ENCODE results near the gene SMARCD3. TPM values are rescaled to one million over a fixed set of nuclear protein-coding genes. Genes with fewer than 3 reads are reported as not detected.

SMARCD3 gene
- total and polyA plus RNA-seq, 2 of the 8 experiments (the other 6 are each of a cell fraction or from before 2014, with no cell fraction given), result 3.0 to 5.6 TPM

DNA sequence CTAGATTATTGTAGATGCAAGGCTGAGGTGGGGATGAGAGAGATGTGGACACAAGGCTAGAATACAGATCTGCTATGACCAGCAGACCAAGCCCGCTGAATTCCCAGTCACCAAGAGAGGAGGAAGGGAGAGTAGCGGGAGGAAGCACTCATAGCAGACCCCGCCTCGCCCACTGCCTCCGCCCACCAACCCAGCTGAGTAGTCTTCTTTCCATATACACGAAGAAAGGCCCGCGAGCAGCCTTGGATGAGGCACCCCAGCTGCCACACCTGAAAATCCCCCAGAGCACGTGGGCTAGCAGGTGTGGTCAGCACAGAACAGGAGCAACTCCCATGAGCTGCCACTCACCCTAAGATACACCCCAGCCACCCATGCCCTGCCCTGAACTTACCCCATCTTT is 30.3 kb downstream of the SMARCD3 start:
- Histone ChIP-seq H4K20me1 (replicated peaks in 1 of 2; ENCODE audit: control insufficient read depth in 1 of 2, insufficient read depth in 2 of 2, low read length in 2 of 2) (peaks cover 0 to 4% of the 10 kb centered on the region in 2 experiments), H3K79me1 (ENCODE audit: low read depth, low read length) (no peaks in the 10 kb centered on the region), H3K14ac (ENCODE audit: insufficient read length) (no peak overlapping the region), H3K4me1 (replicated peaks in 1 of 4; ENCODE audit: control insufficient read depth in 3 of 4, insufficient read depth in 4 of 4, low read length in 3 of 4) (no peaks in the 10 kb centered on the region), H2AFZ (ENCODE audit: low read length) (no peak overlapping the region), H2BK20ac (ENCODE audit: low read length) (no peak overlapping the region), H3K56ac (replicated peaks; ENCODE audit: insufficient read length, low read depth, low read length) (no peak overlapping the region), H3K27me3 (replicated peaks in 1 of 4; ENCODE audit: control insufficient read depth in 3 of 4, extremely low read depth in 1 of 4, insufficient read depth in 3 of 4, low read length in 3 of 4) (no peaks in the 10 kb centered on the region), H4K91ac (replicated peaks; ENCODE audit: insufficient read length, low read length) (no peak overlapping the region), H2BK12ac (ENCODE audit: low read depth, low read length) (no peak overlapping the region), H3K9me3 (ENCODE audit: insufficient read depth in 2 of 2, low read depth in 1 of 2, low read length in 1 of 2) (no peaks in the 10 kb centered on the region), H3K23ac (ENCODE audit: insufficient read length) (no peak overlapping the region), H3K27ac (ENCODE audit: low read depth, low read length) (no peak overlapping the region), H3K18ac (ENCODE audit: extremely low read depth, low read length) (no peak overlapping the region), H4K5ac (ENCODE audit: insufficient read length, low read depth, low read length) (no peak overlapping the region), H3K79me2 (ENCODE audit: control insufficient read depth in 1 of 2, insufficient read depth in 2 of 2, low read length in 2 of 2) (no peaks in the 10 kb centered on the region), H2BK15ac (ENCODE audit: low read length) (no peak overlapping the region), H3K4me2 (ENCODE audit: insufficient read depth in 1 of 2, low read depth in 2 of 2, low read length in 2 of 2) (no peak overlapping the region), H3K36me3 (ENCODE audit: control insufficient read depth in 2 of 4, insufficient read depth in 4 of 4, low read length in 3 of 4) (peaks cover 37 to 87% (median 73%) of the 10 kb centered on the region in 4 experiments), H3K23me2 (ENCODE audit: low read depth, low read length) (no peaks in the 10 kb centered on the region), H2BK120ac (replicated peaks; ENCODE audit: low read depth, low read length) (no peak overlapping the region), H3K4ac (replicated peaks; ENCODE audit: insufficient read length, low read depth, low read length) (no peak overlapping the region), H4K8ac (ENCODE audit: extremely low read depth, insufficient read depth, low read length) (no peak overlapping the region; the same call in 1 of the 2 replicates), H2AK5ac (ENCODE audit: low read depth, low read length) (no peak overlapping the region), H2BK5ac (ENCODE audit: low read depth, low read length) (no peak overlapping the region), H3K9ac (replicated peaks in 1 of 4; ENCODE audit: extremely low read depth in 1 of 4, low read depth in 3 of 4, low read length in 3 of 4) (no peak overlapping the region), H3K4me3 (ENCODE audit: extremely low read depth in 1 of 4, insufficient read depth in 2 of 4, low read depth in 3 of 4, low read length in 4 of 4) (no peak overlapping the region)
- FAIRE-seq (no peak), DNase-seq (ENCODE audit: low read depth in 1 of 2, low spot score in 2 of 2) (no peak)
- POLR2A ChIA-PET (ENCODE audit: partially characterized antibody), result interaction anchor here (1.4 kb wide), 1 partner anchor 89 kb away, joined by 3 read pairs; no protein-coding TSS in a partner anchor
- CTCF ChIA-PET (ENCODE audit: partially characterized antibody), result interaction anchor here (0.7 to 3.4 kb wide), 6 partner anchors 8 to 92 kb away, joined by 3 to 20 read pairs (median 4); partner anchors contain the start of gene ABCF2
- WGBS, 2 experiments (ENCODE audit: extremely low coverage in 1 of 2, insufficient coverage in 1 of 2, insufficient read length in 1 of 2, insufficient replicate concordance in 2 of 2, low coverage in 1 of 2, low lambda C conversion rate in 2 of 2, missing lambda C conversion rate in 1 of 2), result 97% methylated on average over 9 of the region's 9 CpGs; no CpG with 5 or more reads in 1 of the 2 experiments
- TF ChIP-seq ZNF274 (IDR thresholded peaks at IDR 0.05; ENCODE audit: borderline replicate concordance, extremely low read depth, low read length), result no peak
- TF ChIP-seq KDM4A (IDR thresholded peaks at IDR 0.05; ENCODE audit: low read depth, low read length, severe bottlenecking), result no peak
- no peak for TF ChIP-seq POLR2A (IDR thresholded peaks at IDR 0.05; ENCODE audit: control extremely low read depth in 1 of 2, low read depth in 2 of 2, low read length in 2 of 2)

All from H1 (cell line).